Activated naive CD8-positive, alpha-beta T cell treated with anti-CD3 and anti-CD28 coated beads, Interleukin-2, amount 50 U/mL, for 16 hours (primary cell): ENCODE measurements around the gene PPP4R3A.
A peak's percentile ranks its signal among the peaks of the same experiment; 100 is the strongest.
"Not testable (repeated sequence)": the region's sequence is repeated elsewhere in the genome, so short reads cannot be mapped to it uniquely, and the experiment has no call there.

Experiments used
- DNase-seq: peaks from one replicate; pipeline ENCODE4 v3.0.0-alpha.2; 2020; ENCODE audit warnings: low read depth, low spot score

Gene PPP4R3A

DNA sequence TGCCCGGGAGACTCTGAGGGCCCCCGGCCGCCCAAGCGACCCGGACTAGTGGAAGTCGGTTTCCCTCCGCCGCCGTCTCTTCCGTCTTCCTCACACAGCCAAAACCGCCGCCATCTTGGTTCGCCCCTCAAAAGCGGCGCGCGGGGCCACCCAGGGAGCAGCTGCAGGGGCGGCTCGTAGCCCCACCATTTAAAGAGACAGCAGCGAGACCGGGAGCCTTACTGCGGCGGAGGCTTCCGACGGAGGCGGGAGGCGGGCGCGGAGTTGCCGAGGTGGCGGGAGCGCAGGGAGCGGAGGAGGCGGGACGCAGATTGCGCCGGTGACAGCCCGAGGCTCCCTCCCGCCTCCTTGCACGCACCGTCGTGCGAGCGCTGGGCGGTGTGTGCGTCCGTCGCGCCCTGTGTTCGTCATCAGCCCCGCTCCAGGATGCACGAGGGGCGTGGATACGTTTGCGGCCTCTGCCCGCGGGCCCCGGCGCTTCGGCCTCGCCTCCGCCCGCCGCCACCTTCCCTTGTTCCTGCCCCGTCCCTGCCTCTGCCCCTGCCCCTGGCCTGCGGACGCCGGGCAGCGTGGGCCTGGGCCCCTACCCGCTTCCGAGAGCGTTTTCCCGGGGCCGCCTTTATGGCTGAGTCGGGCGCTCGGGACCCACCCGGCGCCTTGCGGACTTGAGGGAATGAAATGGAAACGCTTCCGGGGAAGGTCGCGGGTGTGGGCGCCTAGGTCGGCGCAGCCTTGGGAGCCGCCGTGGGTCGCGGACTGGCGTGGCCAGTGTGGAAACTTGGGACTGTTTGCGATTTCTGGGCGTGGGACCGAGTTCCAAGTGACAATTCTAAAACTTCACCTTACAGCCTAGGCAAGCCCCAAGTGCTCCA is at the start of gene PPP4R3A:
Gene PPP4R3A (minus strand): TSS at position 140 of the 872 bp plus-strand sequence. CDS start 663 bp downstream, outside the sequence.
- DNase-seq = peak; percentile 90

- DNase-seq = no peak
Observed at GRCh38 chr14:91555531-91555930, 45.4 kb upstream of the PPP4R3A start.

- DNase-seq = no peak
Observed at GRCh38 chr14:91554535-91555332, 44.6 kb upstream of the PPP4R3A start.

DNA sequence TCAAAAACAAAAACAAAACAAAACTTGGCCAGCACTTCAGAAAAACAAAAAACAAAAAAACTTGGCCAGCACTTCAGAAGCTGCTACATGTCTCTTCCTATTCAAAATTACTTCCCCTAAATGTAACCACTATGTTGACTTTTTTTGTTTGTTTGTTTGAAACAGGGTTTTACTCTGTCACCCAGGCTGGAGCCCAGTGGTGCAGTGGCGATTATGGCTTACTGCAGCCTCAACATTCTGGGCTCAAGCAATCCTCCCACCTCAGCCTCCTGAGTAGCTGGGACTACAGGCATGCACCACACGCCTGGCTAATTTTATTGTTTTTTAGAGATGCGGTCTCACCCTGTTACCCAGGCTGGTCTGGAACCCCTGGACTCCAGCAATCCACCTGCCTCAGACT is 38.0 kb upstream of the PPP4R3A start:
- DNase-seq = no peak

DNA sequence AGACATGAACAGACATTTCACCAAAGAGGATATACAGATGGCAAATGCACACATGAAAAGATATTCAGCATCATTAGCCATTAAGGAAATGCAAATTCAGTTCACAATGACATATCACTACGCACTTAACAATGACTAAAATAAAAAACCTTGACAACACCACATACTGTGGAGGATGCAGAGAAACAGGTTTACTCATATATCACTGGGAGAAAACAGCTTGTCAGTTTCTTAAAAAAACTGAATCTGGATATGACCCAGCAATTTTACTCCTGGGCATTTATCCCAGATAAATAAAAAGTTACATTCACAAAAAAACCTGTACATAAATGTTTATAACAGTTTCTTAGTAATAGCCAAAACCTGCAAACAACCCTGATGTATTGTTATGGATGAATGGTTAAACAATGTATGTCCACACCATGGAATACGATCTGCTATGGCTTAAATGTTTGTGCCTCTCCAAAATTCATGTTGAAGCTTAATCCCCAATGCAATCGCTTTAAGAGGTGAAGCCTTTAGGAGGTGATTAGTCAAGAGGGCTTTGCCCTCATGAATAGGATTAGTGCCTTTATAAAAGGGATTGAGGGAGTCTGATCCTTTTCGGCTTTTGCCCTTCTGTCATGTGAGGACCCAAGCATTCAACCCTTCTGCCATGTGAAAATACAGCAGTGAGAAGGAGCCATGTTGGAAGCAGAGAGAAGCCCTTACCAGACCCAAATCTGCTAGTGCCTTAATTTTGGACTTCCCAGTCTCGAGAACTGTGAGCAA is 36.0 kb upstream of the PPP4R3A start:
- no peak for DNase-seq

GRCh38 chr14:91545204-91545603 is 35.1 kb upstream of the PPP4R3A start:
- DNase-seq = no peak

DNA sequence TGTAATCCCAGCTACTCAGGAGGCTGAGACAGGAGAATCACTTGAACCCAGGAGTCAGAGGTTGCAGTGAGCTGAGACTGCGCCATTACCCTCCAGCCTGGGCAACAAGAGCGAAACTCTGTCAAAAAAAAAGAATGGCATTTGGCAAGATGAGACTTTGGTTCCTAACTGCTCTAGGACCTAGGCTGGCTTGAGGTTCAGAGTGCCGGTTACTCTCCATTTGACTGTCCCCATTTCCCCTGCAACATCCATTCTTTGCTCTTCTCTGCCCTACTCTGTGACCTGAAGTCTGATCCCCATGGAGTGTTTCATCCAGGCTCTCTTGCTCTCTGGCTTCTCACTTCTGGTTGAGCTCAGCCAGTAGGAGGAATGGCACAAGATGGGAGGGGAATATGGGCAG is 26.2 kb upstream of the PPP4R3A start:
- DNase-seq = no peak

DNA sequence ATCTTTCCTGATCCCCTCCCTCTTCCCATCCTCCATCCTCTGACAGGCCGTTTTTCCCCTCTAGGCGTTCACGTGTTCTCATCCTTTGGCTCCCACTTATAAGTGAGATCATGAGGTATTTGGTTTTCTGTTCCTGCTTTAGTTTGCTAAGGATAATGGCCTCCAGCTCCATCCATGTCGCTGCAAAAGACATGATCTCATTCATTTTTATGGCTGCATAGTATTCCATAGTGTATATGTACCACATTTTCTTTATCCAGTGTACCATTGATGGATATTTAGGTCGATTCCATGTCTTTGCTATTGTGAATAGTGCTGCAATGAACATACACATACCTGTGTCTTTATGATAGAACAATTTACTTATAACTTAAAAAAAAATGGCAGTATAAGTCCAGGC is 23.9 kb upstream of the PPP4R3A start:
- DNase-seq = not testable (repeated sequence)

GRCh38 chr14:91533623-91534022 is 23.5 kb upstream of the PPP4R3A start:
- DNase-seq = no peak

DNA sequence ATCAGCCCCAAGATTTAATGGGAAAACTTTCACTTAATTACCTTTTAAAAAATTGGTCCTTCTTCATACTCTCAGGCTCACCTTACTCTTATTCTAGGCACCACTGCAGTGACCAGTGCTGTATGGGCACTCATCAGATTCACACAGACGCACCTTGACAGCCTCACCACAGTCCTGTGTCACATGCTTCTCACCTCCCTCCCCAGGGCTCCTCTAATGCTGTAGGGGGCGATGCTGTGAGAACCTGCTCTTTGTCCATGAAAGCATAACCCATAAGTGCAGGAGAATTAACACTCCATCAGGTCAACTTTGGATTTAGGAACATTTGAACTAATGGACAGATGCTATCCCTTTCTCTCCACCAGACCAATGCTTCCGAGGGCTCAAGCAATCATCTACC is 13.9 kb upstream of the PPP4R3A start:
- DNase-seq = no peak

- DNase-seq = no peak
Observed at GRCh38 chr14:91521061-91521640, 11.0 kb upstream of the PPP4R3A start.

- no peak for DNase-seq
Observed at GRCh38 chr14:91520138-91520537, 10.0 kb upstream of the PPP4R3A start.

DNA sequence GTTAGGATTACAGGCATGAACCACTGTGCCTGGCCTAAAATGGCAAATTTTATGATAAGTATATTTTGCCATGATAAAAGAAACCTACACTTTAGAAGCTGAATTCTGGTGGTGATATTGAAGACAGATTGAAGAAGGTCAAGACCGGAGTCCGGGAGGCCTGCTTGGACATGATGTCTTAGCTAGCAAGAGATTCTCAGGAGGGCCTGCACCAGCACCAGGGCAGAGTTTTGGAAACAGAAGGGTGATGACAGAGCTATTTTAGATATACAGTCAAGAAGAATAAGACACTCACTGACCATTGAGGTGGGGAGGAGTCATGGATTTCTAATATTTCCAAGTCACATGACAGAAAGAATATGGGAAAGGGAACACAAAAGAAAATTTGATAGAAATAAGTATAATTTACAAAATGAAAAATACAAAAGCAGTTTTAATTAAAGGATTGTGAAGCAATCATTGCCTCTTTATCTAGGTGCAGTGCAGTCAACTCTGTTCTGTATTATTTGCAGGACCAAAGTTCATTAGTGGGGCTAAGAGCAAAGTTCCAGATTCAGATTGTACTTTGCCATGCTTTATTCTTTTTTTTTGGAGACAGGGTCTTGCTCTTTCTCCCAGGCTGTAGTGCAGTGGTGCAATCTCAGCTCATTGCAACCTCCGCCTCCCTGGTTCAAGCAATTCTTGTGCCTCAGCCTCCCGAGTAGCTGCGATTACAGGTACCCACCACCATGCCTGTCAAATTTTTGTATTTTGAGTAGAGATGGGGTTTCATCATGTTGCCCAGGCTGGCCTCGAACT is 9.3 kb upstream of the PPP4R3A start:
- DNase-seq = no peak

DNA sequence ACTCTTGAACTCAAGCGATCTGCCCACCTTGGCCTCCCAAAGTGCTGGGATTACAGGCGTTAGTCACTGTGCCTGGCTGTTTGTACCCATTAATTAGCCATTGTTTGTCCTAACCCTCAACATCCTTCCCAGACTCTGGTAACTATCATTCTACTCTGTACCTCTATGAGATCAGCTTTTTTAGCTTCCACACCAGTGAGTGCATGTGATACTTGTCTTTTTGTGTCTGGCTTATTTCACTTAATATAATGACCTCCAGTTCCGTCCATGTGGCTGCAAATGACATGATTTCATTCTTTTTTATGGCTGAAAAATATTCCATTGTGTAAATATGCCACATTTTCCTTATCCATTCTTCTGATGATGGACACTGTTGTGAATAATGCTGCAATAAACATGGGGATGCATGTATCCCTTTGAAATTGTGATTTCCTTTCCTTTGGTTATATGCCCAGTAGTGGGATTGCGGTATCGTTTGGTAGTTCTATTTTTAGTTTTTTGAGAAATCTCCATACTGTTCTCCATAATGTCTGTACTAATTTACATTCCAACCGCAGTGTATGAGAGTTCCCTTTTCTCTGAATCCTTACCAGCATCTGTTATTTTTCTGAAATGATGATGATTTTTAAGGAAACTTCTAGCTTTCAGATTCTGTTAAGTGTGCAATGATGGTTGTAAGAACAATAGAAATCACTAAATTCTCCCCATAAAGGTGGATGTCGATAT is 6.7 kb upstream of the PPP4R3A start:
- no peak for DNase-seq

- no peak for DNase-seq
Observed at GRCh38 chr14:91515979-91516378, 5.9 kb upstream of the PPP4R3A start.

DNA sequence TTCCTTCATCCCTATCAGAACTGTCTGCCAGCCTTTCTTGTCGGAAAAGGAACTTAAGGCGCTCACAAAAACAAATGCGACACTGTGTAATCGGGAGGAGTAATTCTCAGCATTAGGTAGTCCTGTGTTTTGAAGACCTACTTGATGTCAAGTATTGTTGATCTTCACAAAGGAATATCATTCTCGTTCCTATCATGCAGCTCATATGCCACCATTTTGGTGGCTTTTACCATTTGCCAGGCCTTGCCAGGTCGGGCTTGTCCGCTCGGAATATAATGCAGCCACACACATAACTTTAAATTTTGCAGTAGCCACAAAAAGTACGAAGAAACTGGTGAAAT is 903 bp upstream of the PPP4R3A start:
- DNase-seq = no peak

DNA sequence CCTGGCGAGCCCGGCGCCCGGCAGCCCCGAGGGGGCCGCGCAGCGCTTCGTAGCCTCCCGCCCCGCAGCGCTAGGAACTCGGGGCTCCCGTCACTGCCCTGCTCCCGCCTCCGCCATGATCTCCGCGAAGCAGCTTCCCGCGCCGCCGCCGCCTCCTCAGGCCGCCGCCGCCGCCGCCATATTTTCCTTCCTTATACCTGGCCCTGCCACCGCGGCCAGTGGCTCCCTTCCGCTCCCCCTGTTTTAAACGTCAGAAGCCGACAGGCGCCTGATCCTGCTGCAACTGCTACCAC is 286 bp downstream of the PPP4R3A start:
- no peak for DNase-seq

- DNase-seq = peak; percentile 6
Observed at GRCh38 chr14:91509083-91509877, 830 bp downstream of the PPP4R3A start.

- DNase-seq = no peak
Observed at GRCh38 chr14:91508105-91508504, 2.0 kb downstream of the PPP4R3A start.

- no peak for DNase-seq
Observed at GRCh38 chr14:91506226-91506625, 3.9 kb downstream of the PPP4R3A start.
